ENCODE data around the gene KRT83. TPM values are rescaled to one million over a fixed set of nuclear protein-coding genes. Genes with fewer than 3 reads are reported as not detected.
"Not testable (repeated sequence)": the region's sequence is repeated elsewhere in the genome, so short reads cannot be mapped to it uniquely, and the experiment has no call there.

KRT83 gene
- total RNA-seq, 1 experiment from 2014 or later, result not detected

DNA sequence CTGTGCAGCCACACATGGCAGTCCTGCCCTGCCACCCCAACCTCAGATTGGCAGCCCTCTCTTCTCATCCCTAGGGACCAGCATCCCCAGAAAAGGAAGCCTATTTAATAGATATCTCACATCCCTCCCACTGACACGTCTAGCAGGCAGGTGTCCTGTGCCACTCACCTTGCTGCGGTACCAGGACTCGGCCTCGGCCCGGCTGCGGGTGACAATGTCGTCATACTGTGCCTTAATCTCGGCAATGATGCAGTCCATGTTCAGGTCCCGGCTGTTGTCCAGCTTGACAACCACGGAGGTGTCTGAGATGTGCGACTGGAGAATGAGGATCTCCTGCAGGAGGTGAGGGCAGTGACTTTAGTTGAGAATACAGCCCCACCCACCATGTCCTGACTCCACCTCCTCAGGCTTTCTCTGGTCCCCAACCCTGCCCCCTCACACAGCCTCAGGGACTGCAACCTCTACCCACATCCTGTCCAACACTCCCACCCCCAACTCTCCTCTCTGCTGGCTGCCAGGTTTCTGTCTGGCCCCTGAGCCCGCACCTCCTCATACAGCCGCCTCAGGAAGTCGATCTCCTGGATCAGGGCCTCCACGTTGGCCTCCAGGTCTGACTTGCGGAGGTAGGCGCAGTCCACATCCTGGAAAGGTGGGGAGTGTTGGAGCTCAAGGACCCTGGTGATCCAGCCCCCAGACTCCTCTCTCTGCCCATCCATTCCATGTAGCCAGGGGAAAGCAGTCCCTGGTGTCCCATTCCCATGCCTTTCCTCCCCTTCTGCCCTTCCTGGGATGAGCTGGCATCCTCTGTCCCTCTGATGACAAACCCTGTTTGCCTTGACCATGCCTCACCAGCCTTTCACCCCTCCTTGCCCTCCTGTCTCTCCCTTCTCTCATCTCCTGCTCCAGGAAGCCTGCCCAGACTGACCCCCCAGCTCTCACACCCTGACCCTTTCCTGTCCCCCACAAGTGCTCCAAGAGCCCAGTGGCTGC is 33.1 kb downstream of the KRT83 start:
- not testable (repeated sequence) for H3K4ac ChIP-seq (ENCODE audit: low read depth, low read length); H3K36me3 Mint-ChIP-seq (ENCODE audit: insufficient read depth in 1 of 3, low read depth in 3 of 3); H3K79me2 ChIP-seq (ENCODE audit: insufficient read depth, low read length); H3K56ac ChIP-seq (ENCODE audit: insufficient read length, low read depth, low read length); H3K27me3 ChIP-seq (ENCODE audit: insufficient read depth, low read length); H3K23ac ChIP-seq (ENCODE audit: insufficient read length, low read depth, low read length); H3K79me1 ChIP-seq (ENCODE audit: insufficient read depth, low read depth, low read length, poor library complexity, severe bottlenecking); H3K4me2 ChIP-seq (ENCODE audit: insufficient read depth, insufficient read length, low read length); H3K27me3 Mint-ChIP-seq (ENCODE audit: low read depth); H2BK5ac ChIP-seq (ENCODE audit: insufficient read length, low read length); H3K4me1 ChIP-seq (ENCODE audit: insufficient read depth, low read length); H4K20me1 ChIP-seq (ENCODE audit: control insufficient read depth, insufficient read depth, insufficient read length); H3K23me2 ChIP-seq (ENCODE audit: insufficient read length, low read depth, low read length, poor library complexity, severe bottlenecking); H3K4me3 Mint-ChIP-seq; H2BK12ac ChIP-seq (ENCODE audit: insufficient read length, low read depth, low read length); H3K14ac ChIP-seq (ENCODE audit: insufficient read depth, low read length); H4K91ac ChIP-seq (ENCODE audit: insufficient read length, low read depth, low read length); H2BK15ac ChIP-seq (ENCODE audit: low read depth, low read length); H3K27ac ChIP-seq (ENCODE audit: insufficient read length, low read depth, low read length); H2AK5ac ChIP-seq (ENCODE audit: insufficient read length, low read length); H2AFZ ChIP-seq (ENCODE audit: low read length); H4K5ac ChIP-seq (ENCODE audit: insufficient read length, low read depth, low read length); H2BK20ac ChIP-seq (ENCODE audit: low read depth, low read length, poor library complexity, severe bottlenecking); H4K8ac ChIP-seq (replicated peaks; ENCODE audit: insufficient read length, low read depth, low read length); H3T11ph ChIP-seq (ENCODE audit: low read length); H3K9me3 ChIP-seq (ENCODE audit: control insufficient read depth, low read depth, low read length); H3K18ac ChIP-seq (ENCODE audit: insufficient read length, low read depth, low read length); H3K9ac ChIP-seq (ENCODE audit: extremely low read depth, insufficient read length, low read length); H3K9me3 Mint-ChIP-seq; H2BK120ac ChIP-seq (ENCODE audit: low read depth, low read length, poor library complexity, severe bottlenecking)
- H3K27ac Mint-ChIP-seq, result peak overlapping the region in 1 of 3 experiments; percentile 44; a peak in 2 of 7 replicates
- DNase-seq, result peak; percentile 41
- peaks cover 6 to 11% of the 10 kb centered on the region in 2 experiments for H3K4me1 Mint-ChIP-seq
- no CpG with 5 or more reads among the region's 17 CpGs for WGBS (ENCODE audit: extremely low coverage, insufficient read length, low lambda C conversion rate)
